Endothelial cell of umbilical vein (primary cell): ENCODE results near the gene MARCHF9. TPM values are rescaled to one million over a fixed set of nuclear protein-coding genes. Genes with fewer than 3 reads are reported as not detected.

Source experiments
- BruUV-seq: library from RNA; stranded (reverse); fragments of 400-500 nt; replicated peaks from 2 replicates; lab custom pipeline; 2021; lab: Mats Ljungman, UMichigan
- CTCF ChIA-PET: fragments of 300-600, 350-600 bp; sonication (Branson Sonifier 250); formaldehyde crosslinking; loops from one replicate; lab custom pipeline; 2021; ENCODE audit warnings: antibody characterized with exemption, inconsistent platforms; lab: Charles Lee
- POLR2A ChIA-PET: fragments of 300-600, 350-600 bp; sonication (Branson Sonifier 250); formaldehyde crosslinking; loops from one replicate; lab custom pipeline; 2021; ENCODE audit warnings: antibody characterized with exemption, inconsistent platforms; lab: Charles Lee
- DNase-seq: peaks from one replicate; pipeline ENCODE4 v3.0.0-alpha.2; 2011; ENCODE audit warnings: low read depth, low spot score
- FAIRE-seq: peaks from 2 replicates; lab custom pipeline; 2011; peaks lifted over from hg19 to GRCh38; lab: Jason Lieb, UNC
- H2AFZ ChIP-seq: 2 replicates; pipeline ENCODE4 v1.6.0; 2012; ENCODE audit warnings: low read depth, low read length, control low read depth, inconsistent platforms
- H3K27ac ChIP-seq: 2 replicates; pipeline ENCODE4 v1.5.1; 2011; ENCODE audit warnings: low read depth, mild to moderate bottlenecking, control low read depth, low read length, moderate library complexity; ENCODE audit not compliant: insufficient read depth
- H3K27me3 ChIP-seq, 2 experiments: 2 replicates each; pipeline versions ENCODE4 v1.6.0 to v1.6.1; 2011; ENCODE audit warnings: low read length in 2 of 2, mixed read lengths in 1 of 2; ENCODE audit not compliant: control insufficient read depth in 2 of 2, insufficient read depth in 2 of 2
- H3K36me3 ChIP-seq, 2 experiments: 2 replicates in 1 of 2; 3 replicates in 1 of 2; pipeline ENCODE4 v1.5.1; 2011; ENCODE audit warnings: low read length in 2 of 2, mild to moderate bottlenecking in 1 of 2, moderate library complexity in 1 of 2; ENCODE audit not compliant: control insufficient read depth in 2 of 2, insufficient read depth in 2 of 2; ENCODE audit errors: extremely low read depth in 1 of 2
- H3K4me1 ChIP-seq: 3 replicates; pipeline ENCODE4 v1.5.1; 2011; ENCODE audit warnings: mild to moderate bottlenecking, low read length; ENCODE audit not compliant: control insufficient read depth, insufficient read depth; ENCODE audit errors: extremely low read depth
- H3K4me2 ChIP-seq: 2 replicates; pipeline ENCODE4 v1.6.1; 2011; ENCODE audit warnings: low read length, control low read depth, mixed read lengths; ENCODE audit not compliant: insufficient read depth
- H3K4me3 ChIP-seq, 3 experiments: fragments of 200-600 bp in 1 of 3; sonication (generic), shearing (Covaris generic) in 1 of 3; replicated peaks in 1 of 3; 2 replicates each; pipeline ENCODE4 v1.5.1; 2011 to 2016; ENCODE audit warnings: control low read depth in 3 of 3, low read length in 3 of 3, mild to moderate bottlenecking in 2 of 3, inconsistent platforms in 1 of 3, low read depth in 1 of 3, moderate library complexity in 1 of 3; ENCODE audit not compliant: insufficient read depth in 1 of 3
- H3K79me2 ChIP-seq: 2 replicates; pipeline ENCODE4 v1.6.0; 2012; ENCODE audit warnings: low read length, inconsistent platforms; ENCODE audit not compliant: control insufficient read depth, insufficient read depth
- H3K9ac ChIP-seq: replicated peaks from 2 replicates; pipeline ENCODE3; 2011; ENCODE audit warnings: low read length, control low read depth; ENCODE audit not compliant: insufficient read depth; ENCODE audit errors: extremely low read depth
- H3K9me1 ChIP-seq: replicated peaks from 3 replicates; pipeline ENCODE4 v1.6.0; 2011; ENCODE audit warnings: mild to moderate bottlenecking, low read length; ENCODE audit not compliant: control insufficient read depth, insufficient read depth; ENCODE audit errors: extremely low read depth
- H3K9me3 ChIP-seq: replicated peaks from 2 replicates; pipeline ENCODE4 v1.5.1; 2012; ENCODE audit warnings: low read length, inconsistent platforms; ENCODE audit not compliant: control insufficient read depth, insufficient read depth
- H4K20me1 ChIP-seq: replicated peaks from 2 replicates; pipeline ENCODE3; 2011; ENCODE audit warnings: mild to moderate bottlenecking, low read length; ENCODE audit not compliant: control insufficient read depth, insufficient read depth; ENCODE audit errors: extremely low read depth
- CTCF ChIP-seq, 2 donors: IDR thresholded peaks; 1 replicate in 1 of 2; 2 replicates in 1 of 2; pipeline ENCODE4 v1.5.1; 2011; ENCODE audit warnings: low read length in 2 of 2, mild to moderate bottlenecking in 2 of 2, moderate library complexity in 2 of 2, control low read depth in 1 of 2, inconsistent platforms in 1 of 2, low read depth in 1 of 2; ENCODE audit not compliant: insufficient read depth in 1 of 2; ENCODE audit errors: extremely low read depth in 1 of 2
- EZH2 ChIP-seq: IDR thresholded peaks from 2 replicates; pipeline ENCODE4 v1.6.1; 2012; ENCODE audit warnings: borderline replicate concordance, low read depth, mild to moderate bottlenecking, moderate library complexity, low read length, inconsistent platforms; ENCODE audit not compliant: severe bottlenecking
- FOS ChIP-seq: IDR thresholded peaks from 2 replicates; pipeline ENCODE4 v1.6.1; 2011; ENCODE audit warnings: mild to moderate bottlenecking, low read length, moderate library complexity, borderline replicate concordance; ENCODE audit not compliant: insufficient read depth
- GATA2 ChIP-seq: IDR thresholded peaks from 2 replicates; pipeline ENCODE4 v1.7.0; 2011; ENCODE audit warnings: low read depth, mild to moderate bottlenecking, moderate library complexity, mixed read lengths, low read length; ENCODE audit not compliant: insufficient read length, insufficient read depth
- JUN ChIP-seq: IDR thresholded peaks from 2 replicates; pipeline ENCODE4 v1.6.1; 2011; ENCODE audit warnings: borderline replicate concordance, low read depth; ENCODE audit not compliant: insufficient read length, insufficient read depth
- MAX ChIP-seq: IDR thresholded peaks from 2 replicates; pipeline ENCODE4 v1.6.1; 2011; ENCODE audit not compliant: insufficient read depth, insufficient read length
- MYC ChIP-seq: IDR thresholded peaks from one replicate; pipeline ENCODE4 v1.6.1; 2011; ENCODE audit warnings: mild to moderate bottlenecking, low read depth, low read length
- POLR2A ChIP-seq: IDR thresholded peaks from 2 replicates; pipeline ENCODE4 v1.6.1; 2012; ENCODE audit warnings: low read depth, mild to moderate bottlenecking, control low read depth, low read length
- POLR2AphosphoS5 ChIP-seq: IDR thresholded peaks from 2 replicates; pipeline ENCODE4 v1.6.1; 2012; ENCODE audit warnings: low read depth, mild to moderate bottlenecking, control low read depth, low read length, moderate library complexity; ENCODE audit not compliant: insufficient read depth
- dilution Hi-C: fragments of 300-500 bp; cut with MboI; formaldehyde crosslinking; loops from one replicate; pipeline ENCODE4 v1.15.0; 2019; ENCODE audit warnings: low sequenced_read_pairs; ENCODE audit not compliant: extremely low pct_ligation_motif_present
- intact Hi-C: fragments of 100-400 bp; cut with micrococcal nuclease; formaldehyde crosslinking; loops from one replicate; pipeline ENCODE4 v1.10.0; 2022
- polyA plus RNA-seq, 4 experiments: library from polyadenylated mRNA; depleted of rRNA in 3 of 4; stranded (reverse) in 3 of 4; unstranded in 1 of 4; fragments of >200 nt; gene quantifications; 2 replicates each; pipeline versions ENCODE4 v1.2.1 to v1.2.3, GENCODE V29; 2011 to 2012; ENCODE audit warnings: missing spikeins in 1 of 4
- total RNA-seq: library from RNA; stranded (reverse); gene quantifications from 2 replicates; pipeline ENCODE4 v1.2.3, GENCODE V29; 2021

The MARCHF9 gene
- total and polyA plus RNA-seq, 2 donors (not counting 3 experiments of a cell fraction or from before 2014, with no cell fraction given): 4.6 to 4.8 TPM

GRCh38 chr12:57771873-57772428 lies 17.0 kb downstream of the MARCHF9 start, which contains the start of gene METTL1:
TSS of gene METTL1 (minus strand) at chr12:57772105. CDS start at chr12:57772083, 22 bp downstream.
- dilution Hi-C loops: no loop called here
- Histone ChIP-seq H3K4me1 (peaks cover 13% of the 10 kb centered on the region), H2AFZ (peak within 1 kb of the TSS; percentile 89), H3K27me3 (peaks cover under 1 to 4% of the 10 kb centered on the region in 2 experiments), H3K4me3 (peak within 1 kb of the TSS; percentile 69 to 79 (median 76)), H3K9me1 (no peaks in the 10 kb centered on the region), H3K36me3 (peaks cover 0 to 2% of the 10 kb centered on the region in 2 experiments), H3K9me3 (no peaks in the 10 kb centered on the region), H3K27ac (peak within 1 kb of the TSS; percentile 79), H3K79me2 (peaks cover 2% of the 10 kb centered on the region), H3K9ac (peak within 1 kb of the TSS; percentile 78), H4K20me1 (no peaks in the 10 kb centered on the region), H3K4me2 (peak within 1 kb of the TSS; percentile 90)
- no TSS peak for BruUV-seq
- ChIA-PET POLR2A (interaction anchor here (0.6 to 1.3 kb wide), 4 partner anchors 9 to 1295 kb away, joined by 3 to 11 read pairs (median 4); partner anchors contain the start of genes TSFM and TSPAN31), CTCF (interaction anchor here (0.7 to 1.4 kb wide), 7 partner anchors 10 to 122 kb away, joined by 3 to 17 read pairs (median 3); partner anchors contain the start of genes MARCHF9 and TSFM)
- DNase-seq (peak; percentile 98), FAIRE-seq (peak; percentile 96)
- intact Hi-C loops: loop anchor here (1.0 kb wide), 4 partner anchors 10 to 74 kb away; partner anchors contain the start of genes CDK4, CTDSP2 and TSFM
- peak; percentile 99 for TF ChIP-seq MYC
- TF ChIP-seq CTCF (IDR thresholded peaks at IDR 0.05; ENCODE audit: extremely low read depth in 1 of 2, insufficient read depth in 1 of 2, low read depth in 1 of 2, low read length in 2 of 2): no peak
- peak; percentile 87 for TF ChIP-seq POLR2AphosphoS5
- TF ChIP-seq JUN: no peak
- TF ChIP-seq EZH2: no peak
- TF ChIP-seq FOS: no peak
- TF ChIP-seq GATA2: no peak
- peak; percentile 99 for TF ChIP-seq MAX
- TF ChIP-seq POLR2A: peak; percentile 75
